OCI-LY3 (cell line): ENCODE results near the gene ASCC1.

Experiments used
- EZH2phosphoT487 ChIP-seq: fragments of 200-600 bp; shearing (Covaris generic); IDR thresholded peaks from 2 replicates; pipeline ENCODE4 v1.6.1; 2018; ENCODE audit warnings: antibody characterized with exemption, mixed run types, low read depth
- TF ChIP-seq, protein P1 (sequence below): fragments of 200-600, 300-600 bp; sonication (generic); IDR thresholded peaks from 2 replicates; pipeline ENCODE4 v1.5.1; 2014; ENCODE audit warnings: antibody characterized with exemption, low read length, low read depth

DNA sequence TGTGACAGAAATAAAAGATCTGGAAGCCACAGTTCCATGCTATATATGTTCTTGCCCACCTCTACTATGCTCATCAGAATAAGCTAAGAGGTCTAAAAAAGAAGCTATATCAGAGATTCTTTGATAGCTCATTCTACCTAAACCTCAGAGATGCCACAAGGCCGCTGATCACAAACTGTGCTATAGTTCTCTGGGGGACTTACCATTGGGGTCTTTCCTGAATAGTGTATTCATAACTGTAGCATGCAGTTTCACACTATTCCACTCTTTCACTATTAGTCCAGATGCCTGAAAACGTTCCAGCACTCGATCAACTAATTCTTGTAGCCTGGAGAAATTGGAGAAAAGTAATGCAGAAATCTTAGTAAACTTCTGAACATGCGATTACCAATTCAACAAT, 83.2 kb downstream of the ASCC1 start:
- TF ChIP-seq, protein P1, sequence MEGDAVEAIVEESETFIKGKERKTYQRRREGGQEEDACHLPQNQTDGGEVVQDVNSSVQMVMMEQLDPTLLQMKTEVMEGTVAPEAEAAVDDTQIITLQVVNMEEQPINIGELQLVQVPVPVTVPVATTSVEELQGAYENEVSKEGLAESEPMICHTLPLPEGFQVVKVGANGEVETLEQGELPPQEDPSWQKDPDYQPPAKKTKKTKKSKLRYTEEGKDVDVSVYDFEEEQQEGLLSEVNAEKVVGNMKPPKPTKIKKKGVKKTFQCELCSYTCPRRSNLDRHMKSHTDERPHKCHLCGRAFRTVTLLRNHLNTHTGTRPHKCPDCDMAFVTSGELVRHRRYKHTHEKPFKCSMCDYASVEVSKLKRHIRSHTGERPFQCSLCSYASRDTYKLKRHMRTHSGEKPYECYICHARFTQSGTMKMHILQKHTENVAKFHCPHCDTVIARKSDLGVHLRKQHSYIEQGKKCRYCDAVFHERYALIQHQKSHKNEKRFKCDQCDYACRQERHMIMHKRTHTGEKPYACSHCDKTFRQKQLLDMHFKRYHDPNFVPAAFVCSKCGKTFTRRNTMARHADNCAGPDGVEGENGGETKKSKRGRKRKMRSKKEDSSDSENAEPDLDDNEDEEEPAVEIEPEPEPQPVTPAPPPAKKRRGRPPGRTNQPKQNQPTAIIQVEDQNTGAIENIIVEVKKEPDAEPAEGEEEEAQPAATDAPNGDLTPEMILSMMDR = no peak
- TF ChIP-seq EZH2phosphoT487 = no peak
